ENCODE data around the gene GLOD5.

DNA sequence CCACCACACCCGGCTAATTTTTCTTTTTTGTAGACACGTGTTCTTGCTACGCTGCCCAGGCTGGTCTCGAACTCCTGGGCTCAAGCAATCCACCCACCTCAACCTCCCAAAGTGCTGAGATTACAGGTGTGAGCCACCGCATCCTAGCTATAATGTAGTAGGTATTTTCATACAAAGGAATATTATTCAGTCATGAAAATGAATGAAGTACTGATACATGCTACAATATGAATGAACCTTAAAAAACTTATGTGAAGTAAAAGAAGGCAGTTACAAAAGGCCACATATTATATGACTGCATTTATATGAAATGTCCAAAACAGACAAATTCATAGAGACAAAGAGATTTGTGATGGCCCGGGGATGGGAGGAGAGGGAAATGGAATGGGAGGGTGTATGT is 20.2 kb downstream of the GLOD5 start:
- TF ChIP-seq CTCF (IDR thresholded peaks at IDR 0.05) (no peak), POLR2AphosphoS5 (IDR thresholded peaks at IDR 0.05; ENCODE audit: low read depth, low read length) (no peak), SIN3A (IDR thresholded peaks at IDR 0.05; ENCODE audit: borderline replicate concordance, insufficient read depth, low read depth, low read length) (no peak), TCF7L2 (IDR thresholded peaks at IDR 0.05; ENCODE audit: low read depth, low read length) (no peak)
- TF ChIP-seq, protein P1, sequence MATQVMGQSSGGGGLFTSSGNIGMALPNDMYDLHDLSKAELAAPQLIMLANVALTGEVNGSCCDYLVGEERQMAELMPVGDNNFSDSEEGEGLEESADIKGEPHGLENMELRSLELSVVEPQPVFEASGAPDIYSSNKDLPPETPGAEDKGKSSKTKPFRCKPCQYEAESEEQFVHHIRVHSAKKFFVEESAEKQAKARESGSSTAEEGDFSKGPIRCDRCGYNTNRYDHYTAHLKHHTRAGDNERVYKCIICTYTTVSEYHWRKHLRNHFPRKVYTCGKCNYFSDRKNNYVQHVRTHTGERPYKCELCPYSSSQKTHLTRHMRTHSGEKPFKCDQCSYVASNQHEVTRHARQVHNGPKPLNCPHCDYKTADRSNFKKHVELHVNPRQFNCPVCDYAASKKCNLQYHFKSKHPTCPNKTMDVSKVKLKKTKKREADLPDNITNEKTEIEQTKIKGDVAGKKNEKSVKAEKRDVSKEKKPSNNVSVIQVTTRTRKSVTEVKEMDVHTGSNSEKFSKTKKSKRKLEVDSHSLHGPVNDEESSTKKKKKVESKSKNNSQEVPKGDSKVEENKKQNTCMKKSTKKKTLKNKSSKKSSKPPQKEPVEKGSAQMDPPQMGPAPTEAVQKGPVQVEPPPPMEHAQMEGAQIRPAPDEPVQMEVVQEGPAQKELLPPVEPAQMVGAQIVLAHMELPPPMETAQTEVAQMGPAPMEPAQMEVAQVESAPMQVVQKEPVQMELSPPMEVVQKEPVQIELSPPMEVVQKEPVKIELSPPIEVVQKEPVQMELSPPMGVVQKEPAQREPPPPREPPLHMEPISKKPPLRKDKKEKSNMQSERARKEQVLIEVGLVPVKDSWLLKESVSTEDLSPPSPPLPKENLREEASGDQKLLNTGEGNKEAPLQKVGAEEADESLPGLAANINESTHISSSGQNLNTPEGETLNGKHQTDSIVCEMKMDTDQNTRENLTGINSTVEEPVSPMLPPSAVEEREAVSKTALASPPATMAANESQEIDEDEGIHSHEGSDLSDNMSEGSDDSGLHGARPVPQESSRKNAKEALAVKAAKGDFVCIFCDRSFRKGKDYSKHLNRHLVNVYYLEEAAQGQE (IDR thresholded peaks at IDR 0.05; ENCODE audit: insufficient read depth in 1 of 2, low read depth in 2 of 2, low read length in 1 of 2), result no peak

Measured in Panc1 (cell line).